ENCODE measurements around the gene AGFG2.
A peak's percentile ranks its signal among the peaks of the same experiment; 100 is the strongest.
"Not testable (repeated sequence)": the region's sequence is repeated elsewhere in the genome, so short reads cannot be mapped to it uniquely, and the experiment has no call there.

AGFG2 gene

GRCh38 chr7:100521909-100522593 is 17.0 kb upstream of the AGFG2 start:
- not testable (repeated sequence) for DNase-seq

- DNase-seq, result not testable (repeated sequence)
These were observed 15.8 kb upstream of the AGFG2 start for GRCh38 chr7:100523192-100523591.

- DNase-seq, result not testable (repeated sequence)
These were observed 10.7 kb upstream of the AGFG2 start for GRCh38 chr7:100528108-100528866.

GRCh38 chr7:100532165-100533022 is 6.6 kb upstream of the AGFG2 start:
- DNase-seq, result no peak

GRCh38 chr7:100535982-100536381 is 3.0 kb upstream of the AGFG2 start:
- not testable (repeated sequence) for DNase-seq

GRCh38 chr7:100536695-100537094 is 2.3 kb upstream of the AGFG2 start:
- not testable (repeated sequence) for DNase-seq

GRCh38 chr7:100538348-100538653 is 702 bp upstream of the AGFG2 start:
- DNase-seq, result no peak

GRCh38 chr7:100539436-100540006 is 518 bp downstream of the AGFG2 start:
- DNase-seq, result no peak

- no peak for DNase-seq
These were observed 1.2 kb downstream of the AGFG2 start for GRCh38 chr7:100540073-100540723.

GRCh38 chr7:100541309-100541708 is 2.3 kb downstream of the AGFG2 start:
- DNase-seq, result not testable (repeated sequence)

GRCh38 chr7:100543586-100543985 is 4.6 kb downstream of the AGFG2 start:
- DNase-seq, result no peak

GRCh38 chr7:100544386-100544785 is 5.4 kb downstream of the AGFG2 start:
- DNase-seq, result no peak

- no peak for DNase-seq
These were observed 6.0 kb downstream of the AGFG2 start for GRCh38 chr7:100544967-100545359.

GRCh38 chr7:100545360-100546128 is 6.5 kb downstream of the AGFG2 start:
- no peak for DNase-seq

- peak; percentile 70 for DNase-seq
These were observed 7.3 kb downstream of the AGFG2 start for GRCh38 chr7:100546129-100546925.

- DNase-seq, result no peak
These were observed 8.2 kb downstream of the AGFG2 start for GRCh38 chr7:100546926-100547800.

- no peak for DNase-seq
These were observed 8.9 kb downstream of the AGFG2 start for GRCh38 chr7:100547872-100548271.

GRCh38 chr7:100548446-100548845 is 9.4 kb downstream of the AGFG2 start:
- not testable (repeated sequence) for DNase-seq

GRCh38 chr7:100552532-100552931 is 13.5 kb downstream of the AGFG2 start:
- DNase-seq, result no peak

GRCh38 chr7:100553032-100553431 is 14.0 kb downstream of the AGFG2 start:
- no peak for DNase-seq

Measured in CD4-positive, alpha-beta T cell treated with Interleukin-10 for 1 hour (primary cell).